ENCODE measurements around the gene HARS1. TPM values are rescaled to one million over a fixed set of nuclear protein-coding genes. Genes with fewer than 3 reads are reported as not detected.
A peak's percentile ranks its signal among the peaks of the same experiment; 100 is the strongest.

HARS1 gene, protein sequence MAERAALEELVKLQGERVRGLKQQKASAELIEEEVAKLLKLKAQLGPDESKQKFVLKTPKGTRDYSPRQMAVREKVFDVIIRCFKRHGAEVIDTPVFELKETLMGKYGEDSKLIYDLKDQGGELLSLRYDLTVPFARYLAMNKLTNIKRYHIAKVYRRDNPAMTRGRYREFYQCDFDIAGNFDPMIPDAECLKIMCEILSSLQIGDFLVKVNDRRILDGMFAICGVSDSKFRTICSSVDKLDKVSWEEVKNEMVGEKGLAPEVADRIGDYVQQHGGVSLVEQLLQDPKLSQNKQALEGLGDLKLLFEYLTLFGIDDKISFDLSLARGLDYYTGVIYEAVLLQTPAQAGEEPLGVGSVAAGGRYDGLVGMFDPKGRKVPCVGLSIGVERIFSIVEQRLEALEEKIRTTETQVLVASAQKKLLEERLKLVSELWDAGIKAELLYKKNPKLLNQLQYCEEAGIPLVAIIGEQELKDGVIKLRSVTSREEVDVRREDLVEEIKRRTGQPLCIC
- polyA plus RNA-seq (2013, experiment 1 of 2) = 56.3 TPM
- polyA plus RNA-seq (2013, experiment 2 of 2) = 56.1 TPM

DNA sequence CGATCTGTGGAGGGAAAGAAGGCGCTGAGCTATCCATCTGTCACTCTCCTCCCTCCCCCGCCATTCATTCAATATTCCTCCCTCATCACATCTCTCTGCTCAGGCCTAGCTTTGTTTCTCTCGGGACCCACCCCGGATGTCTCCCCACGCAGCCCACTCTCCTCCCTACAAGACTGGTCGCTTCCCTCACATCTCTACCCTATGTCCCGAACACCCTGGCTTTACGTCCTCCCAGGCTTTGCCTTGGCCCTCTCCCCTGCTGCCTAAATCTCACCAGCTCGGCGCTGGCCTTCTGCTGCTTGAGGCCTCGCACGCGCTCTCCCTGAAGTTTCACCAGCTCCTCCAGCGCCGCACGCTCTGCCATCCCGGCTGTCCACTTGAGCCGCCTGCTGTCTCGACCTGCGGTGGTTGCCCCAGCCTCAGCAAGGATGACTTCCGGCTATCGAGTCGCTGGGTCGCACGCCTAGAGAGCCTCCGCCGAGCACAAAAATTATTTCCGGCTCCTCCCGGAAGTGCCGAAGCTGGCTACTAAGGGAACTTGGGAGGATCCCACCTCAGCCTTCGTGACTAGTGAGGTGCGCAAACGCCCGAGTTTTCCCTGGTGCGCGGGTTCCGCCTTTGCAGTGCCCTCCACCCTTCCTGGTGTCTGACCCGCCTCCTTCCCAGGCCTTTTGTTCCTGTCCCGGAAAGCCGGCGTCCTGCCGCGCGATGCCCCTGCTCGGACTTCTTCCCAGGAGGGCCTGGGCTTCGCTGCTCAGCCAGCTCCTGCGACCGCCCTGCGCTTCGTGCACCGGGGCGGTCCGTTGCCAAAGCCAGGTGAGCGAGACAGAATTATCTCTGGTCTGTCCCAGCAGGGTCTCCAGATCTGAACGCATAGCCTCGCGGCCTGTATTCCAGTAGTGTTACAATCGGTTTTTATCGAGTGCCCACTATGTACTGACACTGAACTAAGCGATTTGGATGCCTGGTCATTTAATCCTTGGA is at the start of gene HARS1, which contains the start of gene HARS2:
TSS of gene HARS1 (minus strand) at position 430 of the 984 bp plus-strand sequence. CDS start at position 364, 66 bp downstream.
TSS of gene HARS2 (plus strand) at position 515 of the 984 bp plus-strand sequence. CDS start at position 709, 194 bp downstream.
- H2BK15ac ChIP-seq (ENCODE audit: low read depth, poor library complexity, severe bottlenecking) = no peak within 1 kb of the TSS
- under 1% methylated on average over 61 of the region's 61 CpGs for WGBS
- peak within 1 kb of the TSS; percentile 39 to 86 for H3K4ac ChIP-seq (ENCODE audit: low read depth in 1 of 2, low read length in 2 of 2)

DNA sequence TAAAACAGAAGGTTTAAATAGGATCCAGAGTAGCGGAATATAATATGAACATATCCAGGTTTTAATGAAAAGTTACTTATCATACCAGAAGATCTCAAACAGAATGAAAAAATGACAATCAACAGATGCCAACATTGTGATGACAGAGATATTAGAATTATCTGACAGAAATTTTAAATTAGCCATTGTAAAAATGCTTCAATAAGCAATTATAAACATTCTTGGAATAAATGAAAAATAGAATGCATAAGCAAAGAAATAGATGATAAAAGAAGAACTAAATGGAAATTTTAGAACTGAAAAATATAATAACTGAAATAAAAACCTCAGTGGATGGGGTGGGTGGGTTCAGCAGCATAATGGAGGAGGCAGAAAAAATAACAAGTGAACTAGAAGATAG is 46.3 kb upstream of the HARS1 start:
- no peaks in the 10 kb centered on the region for H3K4me1 ChIP-seq (ENCODE audit: control insufficient read depth, insufficient read depth, low read depth, low read length)
- no peak overlapping the region for H3K18ac ChIP-seq (ENCODE audit: low read depth in 1 of 2, low read length in 2 of 2)
- no peaks in the 10 kb centered on the region for H3K79me1 ChIP-seq (replicated peaks; ENCODE audit: low read length, poor library complexity, severe bottlenecking)
- no peak overlapping the region for H3K4me3 ChIP-seq (ENCODE audit: insufficient read depth in 1 of 2, low read depth in 1 of 2, low read length in 2 of 2)
- H3K4me2 ChIP-seq (ENCODE audit: low read length, poor library complexity, severe bottlenecking) = no peak overlapping the region
- H3K27ac ChIP-seq (ENCODE audit: low read length, poor library complexity, severe bottlenecking) = no peak overlapping the region
- H3K23ac ChIP-seq (ENCODE audit: low read length in 2 of 2) = no peak overlapping the region
- no peak overlapping the region for H2AFZ ChIP-seq (ENCODE audit: low read depth, low read length)
- H4K8ac ChIP-seq (ENCODE audit: low read length) = no peak overlapping the region
- no peak overlapping the region for H2BK5ac ChIP-seq (ENCODE audit: low read depth, low read length, poor library complexity, severe bottlenecking)
- no CpG with 5 or more reads among the region's 1 CpG for WGBS
- H3K9me3 ChIP-seq (ENCODE audit: control insufficient read depth, low read length) = peaks cover 35% of the 10 kb centered on the region
- DNase-seq = no peak
- no peak overlapping the region for H3K14ac ChIP-seq (ENCODE audit: low read length in 2 of 2)
- no peak overlapping the region for H2BK15ac ChIP-seq (ENCODE audit: low read depth, poor library complexity, severe bottlenecking)
- H3K36me3 ChIP-seq (ENCODE audit: control insufficient read depth in 1 of 2, insufficient read depth in 2 of 2, low read depth in 1 of 2, low read length in 2 of 2) = no peaks in the 10 kb centered on the region
- H2AK5ac ChIP-seq (ENCODE audit: low read length, severe bottlenecking) = no peak overlapping the region
- no peak overlapping the region for H2BK12ac ChIP-seq (ENCODE audit: low read length in 2 of 2)
- H3K9ac ChIP-seq (ENCODE audit: low read length) = no peak overlapping the region
- H3K4ac ChIP-seq (ENCODE audit: low read depth in 1 of 2, low read length in 2 of 2) = no peak overlapping the region
- no peak overlapping the region for H2BK120ac ChIP-seq (ENCODE audit: low read depth, low read length)
- H3K27me3 ChIP-seq (ENCODE audit: control insufficient read depth in 1 of 2, insufficient read depth in 1 of 2, low read length in 2 of 2) = no peaks in the 10 kb centered on the region
- no peak overlapping the region for H4K91ac ChIP-seq (ENCODE audit: low read length)

More for the DNA sequence above, at the start of gene HARS1, which contains the start of gene HARS2:
- no peaks in the 10 kb centered on the region for H3K9me3 ChIP-seq (ENCODE audit: control insufficient read depth, low read length)
- DNase-seq = peak; percentile 97
- H2AFZ ChIP-seq (ENCODE audit: low read depth, low read length) = peak within 1 kb of the TSS; percentile 70
- H3K36me3 ChIP-seq (ENCODE audit: control insufficient read depth in 1 of 2, insufficient read depth in 2 of 2, low read depth in 1 of 2, low read length in 2 of 2) = peaks cover 22 to 66% of the 10 kb centered on the region in 2 experiments
- H3K27me3 ChIP-seq (ENCODE audit: control insufficient read depth in 1 of 2, insufficient read depth in 1 of 2, low read length in 2 of 2) = no peaks in the 10 kb centered on the region
- peak within 1 kb of the TSS in 1 of 2 experiments; percentile 48 for H3K23ac ChIP-seq (ENCODE audit: low read length in 2 of 2)
- no peak within 1 kb of the TSS for H2AK5ac ChIP-seq (ENCODE audit: low read length, severe bottlenecking)
- peak within 1 kb of the TSS; percentile 86 for H3K27ac ChIP-seq (ENCODE audit: low read length, poor library complexity, severe bottlenecking)
- H2BK5ac ChIP-seq (ENCODE audit: low read depth, low read length, poor library complexity, severe bottlenecking) = peak within 1 kb of the TSS; percentile 66
- peak within 1 kb of the TSS; percentile 85 for H4K91ac ChIP-seq (ENCODE audit: low read length)
- H4K8ac ChIP-seq (ENCODE audit: low read length) = peak within 1 kb of the TSS; percentile 74
- peaks cover 19% of the 10 kb centered on the region for H3K79me1 ChIP-seq (replicated peaks; ENCODE audit: low read length, poor library complexity, severe bottlenecking)
- H3K4me3 ChIP-seq (ENCODE audit: insufficient read depth in 1 of 2, low read depth in 1 of 2, low read length in 2 of 2) = peak within 1 kb of the TSS; percentile 88 to 99
- H3K9ac ChIP-seq (ENCODE audit: low read length) = peak within 1 kb of the TSS; percentile 97
- no peak within 1 kb of the TSS for H2BK120ac ChIP-seq (ENCODE audit: low read depth, low read length)
- no peak within 1 kb of the TSS for H2BK12ac ChIP-seq (ENCODE audit: low read length in 2 of 2)
- H3K14ac ChIP-seq (ENCODE audit: low read length in 2 of 2) = peak within 1 kb of the TSS in 1 of 2 experiments; percentile 45
- H3K4me2 ChIP-seq (ENCODE audit: low read length, poor library complexity, severe bottlenecking) = peak within 1 kb of the TSS; percentile 77
- H3K18ac ChIP-seq (ENCODE audit: low read depth in 1 of 2, low read length in 2 of 2) = peak within 1 kb of the TSS; percentile 59 to 91
- peaks cover 8% of the 10 kb centered on the region for H3K4me1 ChIP-seq (ENCODE audit: control insufficient read depth, insufficient read depth, low read depth, low read length)

GRCh38 chr5:140734354-140734753 is 43.2 kb upstream of the HARS1 start:
- Histone ChIP-seq H3K9ac (ENCODE audit: low read length) (no peak overlapping the region), H2AFZ (ENCODE audit: low read depth, low read length) (no peak overlapping the region), H3K23ac (ENCODE audit: low read length in 2 of 2) (no peak overlapping the region), H2BK12ac (ENCODE audit: low read length in 2 of 2) (no peak overlapping the region), H3K27ac (ENCODE audit: low read length, poor library complexity, severe bottlenecking) (no peak overlapping the region), H3K18ac (ENCODE audit: low read depth in 1 of 2, low read length in 2 of 2) (no peak overlapping the region), H3K36me3 (ENCODE audit: control insufficient read depth in 1 of 2, insufficient read depth in 2 of 2, low read depth in 1 of 2, low read length in 2 of 2) (no peaks in the 10 kb centered on the region), H3K9me3 (ENCODE audit: control insufficient read depth, low read length) (peaks cover 16% of the 10 kb centered on the region), H4K91ac (ENCODE audit: low read length) (no peak overlapping the region), H2AK5ac (ENCODE audit: low read length, severe bottlenecking) (no peak overlapping the region), H2BK15ac (ENCODE audit: low read depth, poor library complexity, severe bottlenecking) (no peak overlapping the region), H3K14ac (ENCODE audit: low read length in 2 of 2) (no peak overlapping the region), H3K27me3 (ENCODE audit: control insufficient read depth in 1 of 2, insufficient read depth in 1 of 2, low read length in 2 of 2) (no peaks in the 10 kb centered on the region), H3K4me1 (ENCODE audit: control insufficient read depth, insufficient read depth, low read depth, low read length) (no peaks in the 10 kb centered on the region), H3K4me3 (ENCODE audit: insufficient read depth in 1 of 2, low read depth in 1 of 2, low read length in 2 of 2) (no peak overlapping the region), H3K79me1 (replicated peaks; ENCODE audit: low read length, poor library complexity, severe bottlenecking) (no peaks in the 10 kb centered on the region), H3K4ac (ENCODE audit: low read depth in 1 of 2, low read length in 2 of 2) (no peak overlapping the region), H3K4me2 (ENCODE audit: low read length, poor library complexity, severe bottlenecking) (no peak overlapping the region), H4K8ac (ENCODE audit: low read length) (no peak overlapping the region), H2BK5ac (ENCODE audit: low read depth, low read length, poor library complexity, severe bottlenecking) (no peak overlapping the region), H2BK120ac (ENCODE audit: low read depth, low read length) (no peak overlapping the region)
- peak; percentile 28 for DNase-seq
- WGBS = 94% methylated on average over 6 of the region's 7 CpGs
